Measurements from ENCODE around the gene SLC4A1AP. TPM values are rescaled to one million over a fixed set of nuclear protein-coding genes. Genes with fewer than 3 reads are reported as not detected.
"Not testable (repeated sequence)": the region's sequence is repeated elsewhere in the genome, so short reads cannot be mapped to it uniquely, and the experiment has no call there.

Gene SLC4A1AP
- total and polyA plus RNA-seq, 2 of the 13 experiments (the other 11 are each of a cell fraction or from before 2014, with no cell fraction given), result 15.3 to 44.6 TPM

GRCh38 chr2:27682334-27682771, 18.7 kb downstream of the SLC4A1AP start:
- peaks cover 12 to 72% of the 10 kb centered on the region in 2 experiments for H3K36me3 ChIP-seq (replicated peaks in 1 of 2; ENCODE audit: control insufficient read depth in 1 of 2, insufficient read depth in 2 of 2, low read length in 2 of 2)
- H3K79me2 ChIP-seq (ENCODE audit: insufficient read depth, low read length); H4K20me1 ChIP-seq (ENCODE audit: insufficient read depth, low read length); H3K27me3 ChIP-seq (ENCODE audit: control insufficient read depth in 1 of 2, insufficient read depth in 2 of 2, low read length in 2 of 2); ATAC-seq; BruUV-seq (replicated peaks); H3K27ac ChIP-seq (ENCODE audit: extremely low read length, insufficient read depth, low read length); H3K9ac ChIP-seq (ENCODE audit: insufficient read depth, low read depth, low read length); H3K4me3 ChIP-seq (replicated peaks in 1 of 3; ENCODE audit: insufficient read depth in 1 of 3, low read depth in 2 of 3, low read length in 3 of 3); in situ Hi-C loops (cut with HindIII; ENCODE audit: extremely low pct_ligation_motif_present, low pct_unique_long_range_greater_than_20kb); H3K9me3 ChIP-seq (ENCODE audit: low read length); DNase-seq (ENCODE audit: low spot score); H2AFZ ChIP-seq (ENCODE audit: low read length); H3K4me2 ChIP-seq (ENCODE audit: low read depth, low read length); FAIRE-seq: not testable (repeated sequence)
- H3K4me1 ChIP-seq (ENCODE audit: insufficient read depth, low read length), result peaks cover 11% of the 10 kb centered on the region
- WGBS (ENCODE audit: low lambda C conversion rate), result 93% methylated on average over 7 of the region's 7 CpGs
- POLR2A ChIA-PET, result interaction anchor here (0.6 to 1.9 kb wide), 6 partner anchors 18 to 1226 kb away, joined by 3 to 11 read pairs (median 4); partner anchors contain the start of genes PPM1G, SLC4A1AP, SUPT7L and ZNF512
- intact Hi-C loops (cut with micrococcal nuclease; ENCODE audit: unreplicated experiment), result loop anchor here (2.0 kb wide), 2 partner anchors 274 to 770 kb away; partner anchors contain the start of gene PPM1G
- CTCF ChIA-PET (ENCODE audit: low intra/inter-chr PET ratio, low total read pairs), result interaction anchor here (1.7 to 3.3 kb wide), 3 partner anchors 19 to 715 kb away, joined by 8 to 23 read pairs (median 13); partner anchors contain the start of genes PPM1G, SLC4A1AP and SUPT7L

GRCh38 chr2:27683390-27684071, 19.8 kb downstream of the SLC4A1AP start:
- Histone ChIP-seq H3K4me2 (ENCODE audit: low read depth, low read length) (no peak overlapping the region), H3K27me3 (ENCODE audit: control insufficient read depth in 1 of 2, insufficient read depth in 2 of 2, low read length in 2 of 2) (no peaks in the 10 kb centered on the region), H3K9me3 (ENCODE audit: low read length) (no peaks in the 10 kb centered on the region), H3K27ac (ENCODE audit: extremely low read length, insufficient read depth, low read length) (peak overlapping the region; percentile 7), H4K20me1 (ENCODE audit: insufficient read depth, low read length) (no peaks in the 10 kb centered on the region), H3K4me1 (ENCODE audit: insufficient read depth, low read length) (peaks cover 11% of the 10 kb centered on the region), H3K36me3 (replicated peaks in 1 of 2; ENCODE audit: control insufficient read depth in 1 of 2, insufficient read depth in 2 of 2, low read length in 2 of 2) (peaks cover 10 to 71% of the 10 kb centered on the region in 2 experiments), H3K79me2 (ENCODE audit: insufficient read depth, low read length) (no peaks in the 10 kb centered on the region), H2AFZ (ENCODE audit: low read length) (no peak overlapping the region), H3K9ac (ENCODE audit: insufficient read depth, low read depth, low read length) (no peak overlapping the region), H3K4me3 (replicated peaks in 1 of 3; ENCODE audit: insufficient read depth in 1 of 3, low read depth in 2 of 3, low read length in 3 of 3) (no peak overlapping the region)
- CTCF ChIA-PET (ENCODE audit: low intra/inter-chr PET ratio, low total read pairs), result interaction anchor here (0.7 to 3.3 kb wide), 7 partner anchors 20 to 768 kb away, joined by 3 to 23 read pairs (median 12); partner anchors contain the start of genes PPM1G, SLC4A1AP and SUPT7L
- WGBS (ENCODE audit: low lambda C conversion rate), result 26% methylated on average over 9 of the region's 9 CpGs
- POLR2A ChIA-PET, result interaction anchor here (1.0 to 1.9 kb wide), 6 partner anchors 20 to 274 kb away, joined by 3 to 11 read pairs (median 4); partner anchors contain the start of genes NRBP1, PPM1G, SLC4A1AP and SUPT7L
- DNase-seq (ENCODE audit: low spot score) (peak; percentile 97), ATAC-seq (peak; percentile 96), FAIRE-seq (peak; percentile 94)
- in situ Hi-C loops (cut with HindIII; ENCODE audit: extremely low pct_ligation_motif_present, low pct_unique_long_range_greater_than_20kb), result no loop called here
- intact Hi-C loops (cut with micrococcal nuclease; ENCODE audit: unreplicated experiment), result loop anchor here (2.0 kb wide), 2 partner anchors 275 to 769 kb away; partner anchors contain the start of gene PPM1G
- no TSS peak for BruUV-seq (replicated peaks)
- TF ChIP-seq ZNF512B (CRISPR knock-in tag; IDR thresholded peaks at IDR 0.05; ENCODE audit: borderline replicate concordance), result no peak
- peak; percentile 62; the same call in 1 of the 2 replicates for TF ChIP-seq SMAD3 (CRISPR knock-in tag; IDR thresholded peaks at IDR 0.05)
- peak; percentile 34; the same call in 1 of the 2 replicates for TF ChIP-seq NR2F2 (IDR thresholded peaks at IDR 0.05; ENCODE audit: borderline replicate concordance, low read depth)
- no peak for TF ChIP-seq ZNF234 (CRISPR knock-in tag; conservative IDR thresholded peaks at IDR 0.05)
- no peak for TF ChIP-seq ZNF12 (CRISPR knock-in tag; IDR thresholded peaks at IDR 0.05)
- TF ChIP-seq KDM5A (IDR thresholded peaks at IDR 0.05; ENCODE audit: borderline replicate concordance, low read length), result no peak
- TF ChIP-seq TOPORS (CRISPR knock-in tag; IDR thresholded peaks at IDR 0.05), result no peak
- no peak for TF ChIP-seq ZUFSP (CRISPR knock-in tag; IDR thresholded peaks at IDR 0.05; ENCODE audit: borderline replicate concordance)
- no peak for TF ChIP-seq MTA3 (CRISPR knock-in tag; IDR thresholded peaks at IDR 0.05)
- TF ChIP-seq MED1 (CRISPR knock-in tag; IDR thresholded peaks at IDR 0.05), result peak; percentile 58
- no peak for TF ChIP-seq NCOA1 (CRISPR knock-in tag; IDR thresholded peaks at IDR 0.05)
- TF ChIP-seq TBX2 (CRISPR knock-in tag; IDR thresholded peaks at IDR 0.05; ENCODE audit: borderline replicate concordance), result 0 out of 2 replicates have a peak, but pooled peaks have one; percentile 34

All from HepG2 (cell line).